ENCODE results near the gene RXRB.

Gene RXRB

DNA sequence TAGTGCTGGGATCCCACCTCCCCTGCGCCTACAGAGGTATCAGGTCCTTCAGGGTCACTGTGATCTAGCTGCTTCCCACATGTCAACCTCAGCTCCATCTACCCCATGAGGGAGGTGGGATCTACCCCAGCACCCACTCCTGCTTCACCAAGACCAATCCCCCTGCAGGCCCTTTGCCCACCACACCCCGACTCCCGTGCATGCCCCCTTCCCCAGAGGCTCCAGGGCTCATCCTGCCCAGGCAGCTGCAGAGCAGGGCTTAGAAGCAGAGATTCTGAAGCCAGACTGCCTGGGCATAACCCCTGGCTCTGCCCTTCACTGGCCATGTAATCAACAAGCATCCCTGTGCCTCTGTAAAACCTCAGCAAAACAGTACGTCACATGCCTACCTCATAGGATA, 25.7 kb downstream of the RXRB start:
- DNase-seq: no peak

DNA sequence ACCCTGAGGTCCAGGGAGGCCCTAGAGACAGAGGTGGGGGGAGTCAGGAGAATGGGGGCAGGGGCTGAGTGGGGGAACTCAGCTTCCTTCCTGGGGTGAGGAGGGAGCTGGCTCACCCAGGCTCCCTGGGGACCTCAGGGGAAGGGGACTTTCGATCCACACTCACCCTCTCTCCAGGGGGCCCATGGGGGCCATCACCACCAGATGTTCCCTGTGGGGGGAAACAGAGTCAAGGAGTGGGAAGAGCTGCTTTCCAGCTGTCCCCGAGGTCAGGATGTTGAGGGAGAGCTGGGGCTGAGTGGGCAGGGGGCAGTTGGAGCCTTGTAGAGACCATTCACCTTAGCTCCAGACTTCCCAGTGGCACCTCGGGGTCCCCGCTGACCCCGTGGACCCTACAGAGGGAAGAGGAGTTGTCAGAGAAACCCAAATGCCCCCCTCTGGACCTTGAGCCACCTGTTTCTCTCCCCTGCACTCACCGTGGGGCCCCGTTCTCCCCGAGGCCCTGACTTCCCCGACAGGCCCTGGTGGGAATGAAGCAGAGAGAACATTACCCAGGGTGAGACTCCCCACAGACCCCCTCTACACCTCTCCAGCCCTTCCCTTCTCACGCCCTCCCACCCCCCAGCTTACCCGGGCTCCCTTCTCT, 26.8 kb downstream of the RXRB start:
- no peak for DNase-seq

DNA sequence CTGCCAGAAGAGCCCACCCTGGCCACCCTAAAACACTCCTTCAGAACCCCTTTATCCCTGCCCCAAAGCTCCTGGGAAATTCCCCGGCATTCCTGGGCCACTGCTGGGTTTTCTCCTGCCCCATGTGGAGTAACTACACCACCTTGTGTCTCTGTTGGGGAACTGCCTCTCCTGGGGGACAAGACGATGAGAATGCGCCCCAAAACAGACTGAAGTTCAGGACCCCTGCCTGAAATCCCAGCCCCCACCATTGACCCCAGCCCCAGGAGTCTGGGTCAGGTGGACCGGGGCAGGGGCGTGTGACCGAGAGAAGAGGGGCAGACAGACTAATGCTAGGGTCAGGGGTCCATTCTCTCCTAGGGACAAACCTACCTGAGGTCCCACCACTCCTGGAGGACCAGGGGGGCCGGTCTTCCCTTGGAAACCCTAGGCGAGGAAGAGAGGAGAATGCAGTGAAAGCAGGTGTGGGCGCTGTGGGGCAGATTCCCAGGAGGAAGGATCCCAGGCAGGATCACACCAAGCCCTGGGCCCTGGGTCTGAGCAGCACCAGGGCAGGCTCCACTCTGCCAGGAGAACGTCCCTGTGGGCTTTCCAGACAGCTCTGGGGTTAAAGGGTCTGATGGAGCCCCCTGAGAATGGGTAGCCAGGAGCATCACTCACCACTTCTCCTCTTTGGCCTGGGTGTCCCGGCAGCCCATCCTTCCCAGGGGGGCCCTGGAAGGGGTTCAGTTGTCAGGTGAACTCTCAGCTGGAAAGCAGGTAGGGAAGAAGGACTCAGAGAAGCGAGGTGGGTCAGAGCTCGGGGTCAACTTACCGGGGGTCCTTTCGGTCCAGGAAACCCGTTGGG, 27.6 kb downstream of the RXRB start:
- no peak for DNase-seq

DNA sequence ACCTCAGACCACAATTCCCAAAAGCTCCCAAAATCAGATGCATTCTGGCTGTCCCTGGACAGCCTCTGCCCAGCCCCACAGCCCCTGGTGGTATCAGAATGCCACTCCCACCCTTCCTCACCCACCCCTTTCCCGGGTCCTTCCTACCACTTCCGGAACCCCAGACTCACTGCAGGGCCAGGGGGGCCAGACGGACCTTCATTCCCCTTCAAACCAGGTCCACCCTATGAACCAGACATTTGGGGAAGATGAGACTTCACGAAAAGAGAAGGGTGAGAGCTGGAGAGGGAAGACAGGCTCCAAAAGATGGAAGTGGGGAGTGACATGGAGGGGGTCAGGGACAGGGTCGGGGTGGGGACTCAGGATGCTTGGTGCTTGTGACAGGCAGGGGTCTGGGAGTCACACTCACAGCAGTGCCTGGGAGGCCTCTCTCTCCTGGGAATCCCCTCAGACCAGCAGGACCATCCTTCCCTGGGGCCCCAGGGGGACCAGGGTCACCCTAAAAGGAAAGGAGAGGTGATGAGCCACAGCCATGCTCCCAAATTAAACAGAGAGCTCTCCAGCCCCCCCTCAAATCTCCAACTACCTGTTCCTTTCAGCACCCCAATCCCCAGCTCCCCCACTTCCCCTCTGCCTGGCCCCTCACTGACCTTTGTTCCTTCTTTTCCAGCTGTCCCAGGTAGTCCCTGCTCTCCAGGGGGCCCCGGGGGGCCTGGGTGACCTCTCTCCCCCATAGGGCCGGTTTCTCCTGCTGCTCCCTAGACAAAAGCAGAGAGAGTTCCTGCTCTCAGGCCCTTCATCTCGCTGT, 28.4 kb downstream of the RXRB start:
- no peak for DNase-seq

DNA sequence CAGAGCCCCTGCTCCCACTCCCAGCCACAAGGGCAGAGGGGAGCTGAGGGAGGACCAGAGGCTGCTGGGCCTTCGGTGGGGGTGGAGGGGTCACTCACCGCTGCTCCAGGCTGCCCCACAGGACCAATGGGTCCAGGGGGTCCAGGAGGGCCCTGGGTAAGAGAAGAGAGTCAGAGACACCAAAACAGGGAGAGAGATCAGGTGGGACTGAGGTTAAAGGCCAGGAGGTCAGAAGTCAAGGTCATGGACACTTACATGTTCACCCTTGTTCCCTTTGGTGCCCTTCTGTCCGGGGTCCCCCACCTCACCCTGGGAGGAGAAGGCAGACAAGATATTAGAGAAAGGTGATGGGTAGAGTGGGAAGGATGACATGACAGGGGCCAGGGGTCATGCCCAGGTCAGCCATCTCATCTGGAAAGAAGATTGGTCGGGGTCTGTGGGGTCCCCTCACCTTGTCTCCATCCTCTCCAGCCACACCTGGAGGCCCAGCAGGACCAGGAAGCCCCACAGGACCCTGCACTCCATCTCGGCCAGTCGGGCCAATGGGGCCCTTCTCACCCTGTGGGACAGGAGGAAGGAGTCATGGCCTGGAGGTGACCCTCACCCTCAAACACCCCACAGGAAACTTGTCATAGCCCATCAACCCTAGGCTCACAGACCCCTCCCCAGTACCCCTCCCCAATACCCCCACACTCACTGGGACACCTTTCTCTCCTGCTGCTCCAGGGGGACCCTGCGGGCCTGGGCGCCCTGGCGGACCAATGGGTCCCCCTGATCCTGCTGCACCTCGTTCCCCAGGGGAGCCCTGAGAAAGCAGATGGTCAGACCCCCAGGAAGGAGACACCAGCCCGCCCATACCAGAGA, 29.2 kb downstream of the RXRB start:
- no peak for DNase-seq

DNA sequence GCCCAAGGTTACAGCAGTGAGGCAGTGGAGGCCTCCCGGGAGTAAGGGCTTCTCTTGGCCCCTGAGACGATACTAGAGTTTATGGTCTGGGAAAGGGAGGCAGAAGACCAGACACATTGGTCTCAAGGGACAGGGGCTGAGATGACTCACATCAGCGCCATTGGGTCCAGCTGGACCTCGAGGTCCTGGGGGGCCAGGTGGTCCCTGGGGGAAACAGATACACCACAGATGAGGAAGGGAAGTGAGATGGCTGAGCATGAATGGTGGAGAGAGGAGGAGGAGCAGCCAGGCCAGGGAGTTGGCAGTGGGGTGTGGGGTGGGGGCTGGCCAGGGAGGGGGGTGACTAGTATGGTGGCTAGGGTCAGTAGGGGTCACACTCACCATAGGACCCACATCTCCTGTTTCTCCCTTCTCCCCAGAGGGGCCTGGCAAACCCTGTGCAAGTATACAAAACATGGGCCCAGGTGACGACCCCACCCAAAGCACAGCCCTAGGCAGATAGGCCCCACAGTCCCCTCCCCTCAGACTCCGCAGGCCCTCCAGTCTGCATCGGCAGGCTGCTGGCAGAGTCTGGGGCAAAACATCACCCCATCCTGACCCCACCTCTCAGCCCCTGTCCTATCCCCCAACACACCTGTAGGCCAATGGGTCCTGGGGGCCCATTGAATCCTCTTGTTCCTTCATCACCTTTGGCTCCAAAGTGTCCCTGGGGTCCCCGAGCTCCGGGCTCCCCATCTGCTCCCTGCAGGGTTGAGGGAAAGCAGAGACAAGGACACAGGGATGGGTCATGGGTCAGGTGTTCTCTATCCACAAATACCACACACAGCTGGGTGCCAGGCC, 30.1 kb downstream of the RXRB start:
- no peak for DNase-seq

DNA sequence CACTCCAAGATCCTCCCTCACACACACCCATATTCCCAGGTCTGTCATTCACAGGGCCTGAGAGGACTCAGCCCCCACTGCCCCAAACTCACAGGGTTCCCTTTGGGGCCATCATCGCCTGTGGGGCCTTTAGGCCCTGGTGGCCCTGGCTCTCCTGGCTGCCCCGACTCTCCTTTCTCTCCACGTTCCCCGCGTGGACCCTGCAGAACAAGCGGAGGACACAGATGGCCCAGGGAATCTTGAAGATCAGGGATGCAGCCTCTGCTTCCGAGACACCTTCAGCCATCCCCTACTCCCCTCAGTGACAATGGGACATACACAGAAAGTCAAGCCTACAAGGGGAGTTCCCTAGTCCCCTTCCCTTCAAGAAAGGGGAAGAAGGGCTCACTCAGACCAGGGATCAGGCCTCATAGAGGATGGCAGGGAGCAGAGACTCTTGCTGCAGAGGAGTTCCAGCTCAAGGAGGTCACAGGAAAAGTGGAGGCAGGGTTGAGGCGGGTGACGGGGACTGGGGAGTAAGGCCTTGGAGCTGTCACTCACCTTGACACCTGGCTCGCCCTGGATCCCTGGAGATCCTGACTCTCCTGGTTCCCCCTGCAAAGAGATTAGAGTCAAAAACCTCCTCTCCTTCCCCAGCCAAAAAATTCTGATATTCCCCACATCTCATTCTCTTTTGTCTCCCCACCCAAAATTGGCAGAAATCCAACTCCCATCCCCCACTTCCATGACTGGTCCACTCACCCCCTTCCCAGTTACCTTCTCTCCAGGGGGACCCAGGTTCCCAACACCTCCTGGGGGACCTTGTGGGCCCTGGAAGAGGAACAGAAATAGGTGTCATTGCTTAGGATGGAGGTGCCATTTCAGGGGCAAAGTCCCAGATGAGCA, 30.9 kb downstream of the RXRB start:
- DNase-seq: no peak

DNA sequence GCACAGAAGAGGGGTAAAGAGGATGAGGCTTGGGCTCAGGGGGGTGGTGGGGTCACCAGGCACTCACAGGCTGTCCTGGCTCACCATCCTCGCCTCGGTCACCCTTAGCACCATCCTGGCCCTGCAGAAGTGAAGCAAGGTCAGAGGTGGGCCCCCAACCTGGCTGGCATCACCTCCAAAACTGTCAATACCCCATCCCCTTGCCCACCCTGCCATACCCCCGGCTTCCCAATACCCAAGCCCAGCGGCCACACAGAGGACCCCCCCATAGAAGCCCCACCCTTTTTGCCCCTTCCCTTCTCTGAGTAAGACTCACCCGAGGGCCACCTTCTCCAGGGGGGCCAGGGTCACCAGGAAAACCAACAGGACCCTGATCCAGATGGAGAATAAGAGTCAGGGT, 31.8 kb downstream of the RXRB start:
- no peak for DNase-seq

DNA sequence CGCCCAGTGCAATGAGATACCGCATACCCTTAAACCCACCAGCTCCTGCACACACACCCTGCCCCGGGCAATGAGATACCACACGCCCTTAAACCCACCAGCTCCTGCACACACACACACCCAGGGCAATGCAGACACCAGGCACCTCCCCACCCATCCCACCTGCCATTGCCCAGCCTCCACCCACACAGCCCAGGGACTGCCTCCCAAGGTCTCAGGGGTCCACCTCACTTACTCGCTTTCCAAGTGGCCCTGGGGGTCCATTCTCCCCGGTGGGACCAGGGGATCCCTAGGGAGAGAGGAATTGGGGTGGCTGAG, 32.2 kb downstream of the RXRB start:
- no peak for DNase-seq

DNA sequence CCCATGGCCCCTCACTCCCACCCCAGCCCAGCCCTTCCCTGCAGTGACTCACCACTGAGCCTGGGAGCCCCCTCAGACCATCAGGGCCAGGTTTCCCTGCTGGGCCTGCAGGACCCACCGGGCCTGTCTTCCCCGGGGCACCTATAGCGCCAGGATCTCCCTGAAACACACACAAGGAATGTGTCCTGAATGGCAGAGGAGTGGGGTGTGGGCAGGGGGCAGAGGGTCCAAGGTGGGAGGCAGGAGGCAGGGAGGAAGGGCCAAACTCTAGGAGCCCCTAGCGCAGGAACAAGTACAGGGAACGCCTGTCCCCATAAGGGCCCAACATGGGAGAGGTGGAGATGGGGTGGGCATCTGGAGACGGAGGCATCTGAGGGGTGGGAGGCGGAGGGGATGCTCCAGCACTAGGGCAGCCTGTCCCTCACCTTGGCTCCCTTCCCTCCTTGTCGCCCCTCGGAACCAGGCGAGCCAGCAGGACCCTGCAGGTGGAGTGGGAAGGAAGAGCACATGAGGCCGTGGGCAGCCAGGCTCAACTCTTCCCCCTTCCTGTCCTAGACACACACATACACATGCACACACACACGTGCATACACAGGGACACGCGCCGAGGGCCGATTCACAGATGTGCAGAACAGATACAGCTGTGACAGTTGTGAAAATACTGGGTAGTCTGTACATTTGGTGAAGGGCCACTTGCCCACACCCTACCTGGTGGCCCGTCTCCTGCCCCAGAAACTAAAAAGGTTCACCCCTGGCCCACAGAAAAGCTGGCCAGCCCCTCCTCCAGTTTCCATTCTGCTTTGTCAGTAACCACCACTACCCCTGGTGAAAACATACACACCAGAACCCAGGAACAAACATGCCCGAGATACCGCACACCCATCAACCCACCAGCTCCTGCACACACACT, 32.8 kb downstream of the RXRB start:
- DNase-seq: no peak

DNA sequence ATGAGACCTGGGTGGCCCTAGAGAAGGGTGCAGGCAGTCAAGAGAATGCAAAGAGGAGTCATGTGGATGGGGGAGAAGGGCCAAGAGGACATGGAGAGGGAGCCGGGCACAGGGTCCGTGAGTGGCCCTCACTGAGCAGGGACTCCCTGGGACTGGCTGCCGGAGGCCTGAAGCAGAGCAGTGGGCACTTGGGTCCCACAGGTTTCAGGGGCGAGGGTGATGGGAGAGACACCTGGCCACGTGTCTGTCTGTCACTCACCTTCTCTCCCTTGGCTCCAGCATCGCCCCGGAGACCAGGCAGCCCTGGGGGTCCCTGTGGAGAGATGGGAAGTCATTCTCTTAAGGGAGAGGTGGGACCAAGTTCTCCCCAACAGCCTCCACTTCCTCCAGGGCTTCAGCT, 33.7 kb downstream of the RXRB start:
- DNase-seq: no peak

DNA sequence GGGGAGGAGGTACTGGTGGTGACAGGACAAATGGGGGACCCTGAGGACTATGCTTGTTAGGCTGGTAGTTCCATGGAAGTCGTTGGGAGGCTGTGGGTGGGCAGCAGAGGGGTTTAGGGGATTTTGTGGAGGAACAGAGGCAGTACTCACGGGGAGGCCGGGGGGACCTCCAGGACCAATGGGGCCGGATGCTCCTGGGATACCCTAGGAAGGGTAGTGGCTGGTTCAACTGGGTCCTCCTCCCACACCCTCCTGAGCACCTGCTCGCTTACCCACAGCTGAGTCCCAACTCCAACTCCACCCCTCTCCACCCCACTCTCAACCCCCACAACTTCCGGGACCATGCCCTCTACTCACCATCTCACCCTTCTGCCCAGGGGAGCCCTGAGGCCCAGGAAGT, 34.1 kb downstream of the RXRB start:
- no peak for DNase-seq

DNA sequence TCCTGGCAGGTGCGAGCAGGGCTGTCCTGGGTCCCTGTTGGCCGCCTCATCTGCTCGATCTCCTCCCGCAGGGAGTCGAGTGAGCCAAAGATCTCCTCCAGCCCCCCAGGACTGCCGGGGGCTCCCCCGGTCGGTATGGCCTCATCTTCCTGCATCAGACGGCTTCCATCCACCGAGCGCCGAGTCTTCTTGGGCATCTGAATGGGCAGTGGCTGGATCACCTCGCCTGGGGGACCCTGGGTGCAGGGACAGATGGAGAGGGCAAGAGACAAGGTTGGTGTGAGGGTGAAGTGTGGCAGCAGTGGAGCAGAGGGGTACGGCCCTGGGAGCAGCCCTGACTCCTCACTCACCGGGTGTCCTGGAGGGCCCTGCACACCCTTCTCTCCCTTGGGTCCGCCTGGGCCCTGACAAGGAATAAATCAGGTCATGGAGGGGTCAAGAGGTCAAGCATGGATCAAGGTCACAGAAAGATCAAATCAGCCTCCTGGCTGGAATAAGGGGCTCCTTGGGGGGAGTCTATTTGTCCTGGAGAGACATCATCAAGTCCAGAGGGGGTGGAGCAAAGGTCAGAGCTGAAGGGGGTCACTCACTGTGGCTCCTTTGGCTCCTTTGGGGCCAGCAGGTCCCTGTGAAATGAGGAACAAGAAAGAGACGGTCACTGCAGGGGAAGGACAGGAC, 34.7 kb downstream of the RXRB start:
- no peak for DNase-seq

DNA sequence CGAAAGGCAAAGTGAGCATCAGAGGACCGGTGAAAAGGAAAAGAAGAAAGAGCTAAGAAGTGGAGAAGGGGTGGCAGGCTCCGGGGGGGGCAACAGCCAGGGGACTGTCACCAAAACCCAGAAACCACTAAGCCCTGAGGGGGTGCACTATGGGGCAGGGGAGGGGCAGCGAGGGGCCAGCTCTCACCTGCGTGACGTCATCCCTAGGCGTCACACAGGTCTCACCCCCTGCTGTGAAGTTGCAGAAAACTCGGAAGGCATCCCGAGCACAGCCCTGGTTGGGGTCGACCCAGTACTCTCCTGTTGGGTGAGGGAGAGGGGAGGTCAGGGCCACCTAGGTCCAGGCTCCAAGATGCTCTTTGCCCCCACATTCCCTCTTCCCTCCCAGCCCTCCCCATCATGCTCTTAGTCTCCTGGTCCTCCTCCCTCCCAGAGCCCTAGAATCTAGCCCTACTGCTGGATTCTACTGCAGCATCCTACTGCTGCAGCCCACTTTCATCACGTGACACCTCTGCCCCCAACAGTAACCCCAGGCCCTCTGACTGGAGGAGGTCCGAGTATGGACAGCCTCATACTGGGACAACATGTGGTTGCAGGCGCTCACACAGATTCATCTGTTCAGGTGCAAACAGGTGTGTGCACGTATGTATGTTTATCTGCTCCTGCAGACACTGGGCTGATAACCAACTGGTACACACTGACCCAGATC, 35.6 kb downstream of the RXRB start:
- DNase-seq: no peak

DNA sequence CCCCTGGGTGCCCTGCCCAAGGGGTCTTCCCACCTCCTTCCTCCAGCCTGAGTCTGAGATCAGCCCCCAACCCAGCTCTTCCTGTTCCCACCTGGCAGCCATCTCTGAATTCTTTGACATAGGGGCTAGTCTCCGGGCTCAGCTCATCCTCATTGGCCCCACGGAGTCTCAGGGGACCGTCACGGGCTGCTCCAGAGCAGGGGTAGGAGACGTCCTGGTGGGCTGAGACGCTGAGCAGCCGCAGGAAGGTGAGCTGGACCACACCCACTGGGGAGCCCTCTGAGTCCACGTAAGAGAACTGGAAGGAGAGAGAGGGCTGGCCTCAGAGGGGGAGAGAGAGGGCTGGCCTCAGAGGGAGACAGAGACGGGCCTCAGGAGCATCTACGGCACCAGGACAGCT, 36.3 kb downstream of the RXRB start:
- DNase-seq: no peak

DNA sequence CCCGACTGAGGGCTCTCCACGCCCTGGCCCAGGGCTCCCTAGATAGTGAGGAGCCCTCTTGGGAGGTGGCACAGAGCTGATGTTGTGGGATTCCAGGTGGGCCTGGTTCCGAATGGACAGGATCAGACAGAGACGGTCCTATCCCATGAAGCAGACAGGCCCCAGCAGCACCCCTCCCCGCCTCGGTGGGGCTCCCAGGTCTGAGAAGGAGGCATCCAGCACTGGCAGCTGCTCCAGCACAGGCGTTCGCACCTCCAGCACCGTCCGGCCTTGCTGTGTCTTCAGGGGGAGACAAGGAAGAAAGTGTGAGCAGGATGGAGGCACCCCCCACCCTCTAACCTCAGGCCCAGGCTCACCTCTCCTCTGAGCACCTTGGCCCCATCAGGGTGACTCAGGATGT, 36.9 kb downstream of the RXRB start:
- no peak for DNase-seq

DNA sequence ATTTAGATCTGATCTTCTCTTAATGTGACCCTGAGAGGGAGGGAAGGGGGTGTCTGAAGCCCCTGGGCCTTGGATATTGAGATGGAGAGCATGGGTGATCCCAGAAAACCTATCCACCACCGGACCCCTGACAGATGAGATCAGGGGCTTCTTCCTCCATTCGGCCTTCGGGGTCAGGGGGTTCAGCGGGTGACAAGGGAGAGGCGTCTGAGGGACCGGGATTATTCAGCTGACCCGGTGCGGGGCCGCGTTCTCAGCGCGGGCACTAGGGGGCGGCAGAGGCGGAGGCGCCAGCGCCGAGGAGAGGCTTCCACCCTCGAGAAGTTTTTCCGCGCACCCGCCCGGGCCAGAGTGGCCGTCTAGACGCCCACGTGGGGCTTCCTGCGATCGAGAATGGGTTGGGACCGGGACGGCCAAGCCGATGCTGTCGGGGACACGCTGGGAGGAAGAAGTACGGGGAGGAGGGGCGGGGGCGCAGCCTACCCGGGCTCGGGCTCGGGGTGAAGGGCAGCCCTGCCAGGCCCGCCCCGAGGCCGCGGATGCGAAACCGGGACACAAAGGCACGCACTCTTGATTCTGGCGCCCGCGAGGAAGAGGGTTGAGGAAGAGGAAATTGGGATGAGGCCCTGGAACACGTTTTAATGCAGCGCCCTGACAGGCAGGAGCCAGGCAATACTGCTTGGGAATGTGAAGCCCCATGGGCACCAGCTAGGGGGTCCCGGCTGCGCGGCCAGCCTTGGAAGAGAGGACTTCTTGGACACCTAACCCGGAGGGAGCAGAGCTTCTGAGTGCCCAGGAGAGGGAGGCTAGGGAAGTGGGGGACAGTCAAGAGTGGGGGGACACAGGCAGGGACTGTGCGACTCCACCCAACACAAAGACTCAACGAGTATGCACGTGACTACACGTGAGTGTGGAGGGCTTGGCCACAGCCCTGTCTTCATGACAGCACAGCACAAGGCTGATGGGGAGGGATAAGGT, 38.8 kb downstream of the RXRB start:
- no peak for DNase-seq

All from SHP77 treated with DMSO at 0.1 percent for 48 hours (cell line).